Fibroblast of skin of abdomen (primary cell): ENCODE results near the gene MOB1A.

Experiments used
- DNase-seq: peaks from one replicate; pipeline ENCODE4 v3.0.0-alpha.2; 2013

Gene MOB1A

DNA sequence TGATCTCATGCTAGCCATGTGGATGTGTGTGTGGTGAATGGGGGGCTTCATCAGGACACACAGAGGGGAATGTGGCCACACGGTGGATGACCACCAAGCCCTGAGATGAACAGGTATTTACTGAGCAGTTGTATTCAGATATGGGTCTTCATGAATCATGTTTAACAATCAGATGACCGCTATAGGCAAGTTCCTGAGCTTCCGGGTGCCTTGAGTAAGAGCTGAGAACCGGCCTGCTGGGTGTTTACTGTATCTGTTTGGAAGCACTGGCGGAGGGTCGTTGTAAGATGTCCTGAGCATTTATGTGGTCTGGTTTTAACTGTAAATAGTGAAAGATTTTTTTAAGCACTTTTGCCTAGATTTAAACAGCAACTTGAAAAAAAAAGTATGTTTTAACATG lies 74.9 kb downstream of the MOB1A start:
- DNase-seq, result no peak
